ENCODE data around the gene MGA. TPM values are rescaled to one million over a fixed set of nuclear protein-coding genes. Genes with fewer than 3 reads are reported as not detected.
A peak's percentile ranks its signal among the peaks of the same experiment; 100 is the strongest.

MGA gene
- total and polyA plus RNA-seq, 8 donors, result 2.1 to 75.2 (median 21.4) TPM

DNA sequence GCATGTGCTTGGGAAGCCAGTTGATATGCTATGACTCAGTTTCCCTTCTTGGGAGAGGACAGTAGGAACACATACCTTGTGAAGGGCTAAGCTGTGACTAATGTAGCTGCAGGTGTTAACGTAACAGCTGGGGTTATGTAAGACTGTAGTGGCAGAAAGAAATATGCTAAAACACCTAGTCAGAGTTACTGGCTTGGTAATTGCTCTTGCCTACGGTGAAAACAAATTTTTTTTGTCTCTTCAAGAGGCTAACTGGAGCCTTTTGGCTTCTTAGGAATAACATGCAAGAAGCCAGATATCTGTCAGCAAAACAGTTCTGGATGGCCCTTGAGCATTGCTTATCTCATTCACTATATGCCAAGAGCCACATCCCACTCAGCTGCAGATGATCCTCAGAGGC, 115.4 kb downstream of the MGA start:
- Histone ChIP-seq H3K27ac (peak overlapping the region in 2 of 5 donors; percentile 88 to 91), H3K4me3 (peak overlapping the region; percentile 77 to 90 (median 84))

DNA sequence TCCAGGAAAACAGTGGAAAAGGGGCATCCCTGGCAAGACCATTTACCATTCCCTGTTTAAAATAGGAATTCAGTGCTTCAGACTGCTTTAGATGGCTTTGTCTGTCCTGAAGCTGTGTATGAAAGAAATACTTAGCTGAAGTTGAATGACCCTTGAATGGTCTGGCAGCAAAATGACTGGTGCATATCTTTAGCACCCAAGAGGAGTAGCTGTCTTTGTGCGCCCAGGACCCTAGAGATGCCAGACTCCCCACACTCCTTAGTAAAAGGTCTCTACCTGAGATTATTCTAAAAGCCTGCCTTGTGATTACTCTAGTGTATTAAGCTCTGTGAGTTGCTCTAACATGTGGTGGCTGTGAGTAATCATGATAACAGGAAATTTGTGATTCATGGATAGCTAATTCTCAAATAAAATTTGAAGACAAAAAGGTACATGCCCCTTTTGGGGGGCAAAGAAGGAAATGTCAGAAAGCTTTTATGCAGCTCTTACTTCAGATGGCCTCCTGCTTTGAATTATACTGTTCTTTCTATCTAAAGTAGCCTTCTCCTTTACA, 117.3 kb downstream of the MGA start:
- DNase-seq, result no peak
- 76 to 82% (median 79%) methylated on average over 1 of the region's 1 CpG for WGBS, 5 donors
- intact Hi-C loops (cut with DNase I; ENCODE audit: low total_unique reads), result no loop called here
- H3K36me3 ChIP-seq, result no peaks in the 10 kb centered on the region
- H3K27me3 ChIP-seq, result no peaks in the 10 kb centered on the region
- H3K4me3 ChIP-seq, result no peak overlapping the region
- TF ChIP-seq, protein P1, sequence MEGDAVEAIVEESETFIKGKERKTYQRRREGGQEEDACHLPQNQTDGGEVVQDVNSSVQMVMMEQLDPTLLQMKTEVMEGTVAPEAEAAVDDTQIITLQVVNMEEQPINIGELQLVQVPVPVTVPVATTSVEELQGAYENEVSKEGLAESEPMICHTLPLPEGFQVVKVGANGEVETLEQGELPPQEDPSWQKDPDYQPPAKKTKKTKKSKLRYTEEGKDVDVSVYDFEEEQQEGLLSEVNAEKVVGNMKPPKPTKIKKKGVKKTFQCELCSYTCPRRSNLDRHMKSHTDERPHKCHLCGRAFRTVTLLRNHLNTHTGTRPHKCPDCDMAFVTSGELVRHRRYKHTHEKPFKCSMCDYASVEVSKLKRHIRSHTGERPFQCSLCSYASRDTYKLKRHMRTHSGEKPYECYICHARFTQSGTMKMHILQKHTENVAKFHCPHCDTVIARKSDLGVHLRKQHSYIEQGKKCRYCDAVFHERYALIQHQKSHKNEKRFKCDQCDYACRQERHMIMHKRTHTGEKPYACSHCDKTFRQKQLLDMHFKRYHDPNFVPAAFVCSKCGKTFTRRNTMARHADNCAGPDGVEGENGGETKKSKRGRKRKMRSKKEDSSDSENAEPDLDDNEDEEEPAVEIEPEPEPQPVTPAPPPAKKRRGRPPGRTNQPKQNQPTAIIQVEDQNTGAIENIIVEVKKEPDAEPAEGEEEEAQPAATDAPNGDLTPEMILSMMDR (IDR thresholded peaks at IDR 0.05), result no peak
- TF ChIP-seq POLR2AphosphoS5 (IDR thresholded peaks at IDR 0.05), result no peak
- no peak for TF ChIP-seq EP300 (IDR thresholded peaks at IDR 0.05)
- no peak for TF ChIP-seq POLR2A (IDR thresholded peaks at IDR 0.05)
- peaks cover 54 to 90% (median 80%) of the 10 kb centered on the region in 4 donors for H3K4me1 ChIP-seq
- peak overlapping the region in 2 of 5 donors; percentile 16 to 55 for H3K27ac ChIP-seq
- no peaks in the 10 kb centered on the region for H3K9me3 ChIP-seq

More for the DNA sequence above, 115.4 kb downstream of the MGA start:
- intact Hi-C loops (cut with DNase I; ENCODE audit: low total_unique reads), result no loop called here
- WGBS, 5 donors, result 32 to 47% (median 45%) methylated on average over 2 of the region's 2 CpGs
- no peaks in the 10 kb centered on the region for H3K27me3 ChIP-seq
- TF ChIP-seq EP300 (IDR thresholded peaks at IDR 0.05) (no peak), POLR2A (IDR thresholded peaks at IDR 0.05) (no peak), POLR2AphosphoS5 (IDR thresholded peaks at IDR 0.05) (no peak)
- TF ChIP-seq, protein P1 (IDR thresholded peaks at IDR 0.05), result no peak
- no peaks in the 10 kb centered on the region for H3K9me3 ChIP-seq
- peaks cover 51 to 75% (median 70%) of the 10 kb centered on the region in 4 donors for H3K4me1 ChIP-seq
- no peaks in the 10 kb centered on the region for H3K36me3 ChIP-seq
- DNase-seq, result no peak

DNA sequence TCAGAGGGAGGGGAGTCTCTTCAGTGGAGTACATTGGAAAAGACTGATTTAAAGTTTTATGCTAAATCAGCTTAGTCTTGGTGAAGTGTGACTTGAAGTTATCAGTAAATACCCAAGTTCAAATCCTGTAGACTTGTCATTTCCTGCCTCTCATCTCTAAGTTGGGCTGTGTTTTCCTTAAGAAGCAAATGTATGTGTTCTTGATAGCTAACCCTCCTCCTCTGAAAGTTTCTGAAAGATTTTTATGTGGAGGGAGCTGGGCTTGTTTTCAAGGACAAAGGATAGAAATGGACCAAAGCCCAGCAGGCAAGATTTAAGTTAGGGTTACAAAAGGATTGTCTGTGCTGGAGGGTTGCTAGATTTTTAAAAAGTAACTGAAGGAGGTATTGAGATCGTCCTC, 118.3 kb downstream of the MGA start:
- intact Hi-C loops (cut with DNase I; ENCODE audit: low total_unique reads), result no loop called here
- WGBS, 5 donors, result 73 to 84% (median 75%) methylated on average over 1 of the region's 1 CpG
- DNase-seq, result no peak
- no peaks in the 10 kb centered on the region for H3K36me3 ChIP-seq
- TF ChIP-seq, protein P1 (IDR thresholded peaks at IDR 0.05), result no peak
- TF ChIP-seq POLR2A (IDR thresholded peaks at IDR 0.05) (no peak), EP300 (IDR thresholded peaks at IDR 0.05) (no peak), POLR2AphosphoS5 (IDR thresholded peaks at IDR 0.05) (no peak)
- H3K4me1 ChIP-seq, result peaks cover 55 to 90% (median 81%) of the 10 kb centered on the region in 4 donors
- peak overlapping the region in 3 of 5 donors; percentile 16 to 55 (median 55) for H3K27ac ChIP-seq
- H3K27me3 ChIP-seq, result no peaks in the 10 kb centered on the region
- H3K9me3 ChIP-seq, result no peaks in the 10 kb centered on the region
- no peak overlapping the region for H3K4me3 ChIP-seq

DNA sequence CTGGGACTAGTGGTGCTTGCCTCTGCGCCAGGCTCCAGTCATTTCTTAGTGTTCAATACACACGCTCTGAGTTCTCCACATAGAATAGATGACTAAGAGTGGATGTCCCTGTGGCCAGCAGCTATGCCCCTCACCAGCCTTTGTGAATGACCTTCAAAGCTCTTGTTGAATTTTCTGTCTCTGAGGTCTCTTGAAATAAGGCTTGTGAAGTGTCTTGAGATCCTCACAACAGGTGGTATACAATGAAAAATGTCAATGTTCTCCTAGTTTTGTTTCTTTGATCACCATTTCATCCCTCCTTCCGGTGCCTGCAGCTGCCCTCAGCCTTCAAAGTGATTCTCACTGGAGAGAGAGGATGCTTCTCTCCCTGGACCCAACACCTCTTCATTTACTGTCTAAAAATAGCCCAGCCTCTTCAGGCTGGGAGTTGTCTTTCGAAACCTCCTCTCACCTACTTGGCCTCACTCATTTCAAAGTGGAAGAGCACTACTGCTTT, 119.5 kb downstream of the MGA start:
- TF ChIP-seq, protein P1 (IDR thresholded peaks at IDR 0.05), result no peak
- no peak for TF ChIP-seq POLR2A (IDR thresholded peaks at IDR 0.05)
- no peak for TF ChIP-seq POLR2AphosphoS5 (IDR thresholded peaks at IDR 0.05)
- no peak for TF ChIP-seq EP300 (IDR thresholded peaks at IDR 0.05)
- Histone ChIP-seq H3K36me3 (no peaks in the 10 kb centered on the region), H3K4me1 (peaks cover 50 to 94% (median 81%) of the 10 kb centered on the region in 4 donors), H3K4me3 (no peak overlapping the region), H3K27me3 (no peaks in the 10 kb centered on the region), H3K27ac (peak overlapping the region; percentile 20 to 67 (median 55)), H3K9me3 (no peaks in the 10 kb centered on the region)
- no peak for DNase-seq
- 60 to 72% (median 70%) methylated on average over 4 of the region's 4 CpGs for WGBS, 5 donors
- intact Hi-C loops (cut with DNase I; ENCODE audit: low total_unique reads), result no loop called here

Data from stomach (tissue), 9 donors.